SKM-1 treated with dmso at 0.1 percent for 144 hours (cell line): Measurements from ENCODE around the gene RTBDN.

Source experiments
- DNase-seq: peaks from one replicate; lab custom pipeline; 2025; ENCODE audit not compliant: unreplicated experiment; lab: John Stamatoyannopoulos, UW

Gene RTBDN

GRCh38 chr19:12782424-12783290 lies 51.7 kb downstream of the RTBDN start:
- DNase-seq: no peak

- DNase-seq: no peak
Measured at GRCh38 chr19:12782174-12782423, 52.3 kb downstream of the RTBDN start.

- no peak for DNase-seq
Measured at GRCh38 chr19:12779162-12779993, 55.0 kb downstream of the RTBDN start.

- no peak for DNase-seq
Measured at GRCh38 chr19:12778905-12779161, 55.5 kb downstream of the RTBDN start.

GRCh38 chr19:12778017-12778904 lies 56.1 kb downstream of the RTBDN start:
- no peak for DNase-seq

GRCh38 chr19:12777217-12778016 lies 57.0 kb downstream of the RTBDN start:
- peak; percentile 63 for DNase-seq
